Adrenal gland (tissue), 12 donors: ENCODE results near the gene TBC1D2B. TPM values are rescaled to one million over a fixed set of nuclear protein-coding genes. Genes with fewer than 3 reads are reported as not detected.
A peak's percentile ranks its signal among the peaks of the same experiment; 100 is the strongest.

Source experiments
- DNase-seq, 7 donors: peaks; one replicate each; pipeline ENCODE4 v3.0.0-alpha.2; 2019 to 2020
- H3K27ac ChIP-seq, 5 donors: fragments of 200-600 bp; sonication (generic) in 4 of 5; 1 replicate in 3 of 5; 2 replicates in 2 of 5; pipeline versions ENCODE4 v1.5.1 to v1.8.0; 2016 to 2020; ENCODE audit warnings: mild to moderate bottlenecking in 1 of 5
- H3K27me3 ChIP-seq: fragments of 200-600 bp; 2 replicates; pipeline ENCODE4 v1.8.0; 2021
- H3K36me3 ChIP-seq, 2 donors: fragments of 200-600 bp; replicated peaks in 1 of 2; 1 replicate in 1 of 2; 2 replicates in 1 of 2; pipeline versions ENCODE4 v1.5.1 to v1.8.0; 2018 to 2022
- H3K4me1 ChIP-seq, 2 donors: fragments of 200-600 bp; replicated peaks in 1 of 2; 1 replicate in 1 of 2; 2 replicates in 1 of 2; pipeline versions ENCODE4 v1.5.1 to v1.8.0; 2018 to 2021
- H3K4me3 ChIP-seq, 4 donors: fragments of 200-600 bp; sonication (generic) in 3 of 4; one replicate each; pipeline ENCODE4 v1.5.1; 2016 to 2018
- H3K9me3 ChIP-seq, 3 donors: fragments of 200-600 bp; sonication (generic) in 1 of 3; replicated peaks in 1 of 3; 1 replicate in 2 of 3; 2 replicates in 1 of 3; pipeline versions ENCODE4 v1.5.1 to v1.8.0; 2016 to 2021
- CTCF ChIP-seq, 6 experiments: fragments of 450-650 bp in 4 of 6; fragments of 200-600 bp in 2 of 6; sonication (generic) in 1 of 6; IDR thresholded peaks; 1 replicate in 5 of 6; 2 replicates in 1 of 6; pipeline versions ENCODE4 v1.5.1 to v1.8.0; 2016 to 2021; ENCODE audit warnings: antibody characterized with exemption in 6 of 6, mild to moderate bottlenecking in 2 of 6, moderate library complexity in 1 of 6
- POLR2A ChIP-seq, 2 donors: fragments of 450-650 bp; IDR thresholded peaks; one replicate each; pipeline ENCODE4 v1.6.1; 2017; ENCODE audit warnings: antibody characterized with exemption in 2 of 2, mild to moderate bottlenecking in 2 of 2, moderate library complexity in 1 of 2
- WGBS, 4 donors: extraction: QIAGEN DNeasy Blood & Tissue Kit in 2 of 4; methylation state at CpG; one replicate each; pipeline versions ENCODE4 v1.1.5 to v1.1.7; 2013 to 2017; 5-methylcytosine and 5-hydroxymethylcytosine counted together
- intact Hi-C, 2 donors: fragments of 100-400 bp; cut with DNase I; formaldehyde crosslinking; loops; one replicate each; pipeline versions ENCODE4 v1.14.1 to v1.15.0; 2022 to 2023
- polyA plus RNA-seq, 3 donors: library from polyadenylated mRNA; stranded (reverse); fragments of 200-250 nt in 2 of 3; fragments of 350-450 nt in 1 of 3; fragmentation: Illumina TruSeq in 1 of 3; extraction: RNeasy Lipid Tissue Mini Kit (QIAGEN cat#74804) in 1 of 3; gene quantifications; one replicate each; pipeline ENCODE4 v1.2.3, GENCODE V29; 2013 to 2014
- total RNA-seq, 9 donors: library from RNA; depleted of rRNA in 4 of 9; stranded (reverse); fragments of >200 nt in 4 of 9; fragments of 120-200 nt in 1 of 9; fragmentation: NEBNext Ultra II Directional in 1 of 9; extraction: Animal tissue kit (Norgen Biotek cat#: 25700) in 1 of 9; gene quantifications; one replicate each; pipeline versions ENCODE4 v1.1.0 to v1.2.4, GENCODE V29; 2013 to 2023
- donor health status: healthy with polysubstance abuse.
- donor health status: Bipolar disorder and iron deficiency.
- donor health status: DM: yes; HTN: yes; CAD: no.
- donor health status: DM: no; HTN: no; CAD: no.
- donor health status: DM: no; HTN: no; CAD: no.
- donor health status: DM: yes; HTN: yes; CAD: no.

TBC1D2B gene
- total and polyA plus RNA-seq, 12 donors, result 16.3 to 95.0 (median 54.6) TPM

GRCh38 chr15:78058401-78058935, 19.0 kb downstream of the TBC1D2B start:
- H3K27me3 ChIP-seq, result no peaks in the 10 kb centered on the region
- intact Hi-C loops, result no loop called here
- TF ChIP-seq CTCF (IDR thresholded peaks at IDR 0.05) (no peak), POLR2A (IDR thresholded peaks at IDR 0.05) (no peak)
- WGBS, 4 donors, result 92 to 96% (median 95%) methylated on average over 7 to 10 of the region's 10 CpGs
- H3K27ac ChIP-seq, result peak overlapping the region in 4 of 5 donors; percentile 29 to 94 (median 85)
- peaks cover 63 to 92% of the 10 kb centered on the region in 2 donors for H3K4me1 ChIP-seq
- no peak overlapping the region for H3K4me3 ChIP-seq
- DNase-seq, result peak in 1 of 7 donors; percentile 53
- peaks cover 0 to 3% of the 10 kb centered on the region in 2 donors for H3K36me3 ChIP-seq
- no peaks in the 10 kb centered on the region for H3K9me3 ChIP-seq

GRCh38 chr15:78057803-78058202, 19.7 kb downstream of the TBC1D2B start:
- Histone ChIP-seq H3K4me1 (peaks cover 62 to 87% of the 10 kb centered on the region in 2 donors), H3K27me3 (no peaks in the 10 kb centered on the region), H3K36me3 (peaks cover 0 to 10% of the 10 kb centered on the region in 2 donors), H3K9me3 (no peaks in the 10 kb centered on the region), H3K27ac (peak overlapping the region; percentile 72 to 94 (median 85)), H3K4me3 (no peak overlapping the region)
- TF ChIP-seq POLR2A (IDR thresholded peaks at IDR 0.05) (no peak), CTCF (IDR thresholded peaks at IDR 0.05) (no peak)
- DNase-seq, result peak in 1 of 7 donors; percentile 48
- intact Hi-C loops, result no loop called here
- 73 to 90% (median 83%) methylated on average over 5 of the region's 5 CpGs for WGBS, 4 donors

DNA sequence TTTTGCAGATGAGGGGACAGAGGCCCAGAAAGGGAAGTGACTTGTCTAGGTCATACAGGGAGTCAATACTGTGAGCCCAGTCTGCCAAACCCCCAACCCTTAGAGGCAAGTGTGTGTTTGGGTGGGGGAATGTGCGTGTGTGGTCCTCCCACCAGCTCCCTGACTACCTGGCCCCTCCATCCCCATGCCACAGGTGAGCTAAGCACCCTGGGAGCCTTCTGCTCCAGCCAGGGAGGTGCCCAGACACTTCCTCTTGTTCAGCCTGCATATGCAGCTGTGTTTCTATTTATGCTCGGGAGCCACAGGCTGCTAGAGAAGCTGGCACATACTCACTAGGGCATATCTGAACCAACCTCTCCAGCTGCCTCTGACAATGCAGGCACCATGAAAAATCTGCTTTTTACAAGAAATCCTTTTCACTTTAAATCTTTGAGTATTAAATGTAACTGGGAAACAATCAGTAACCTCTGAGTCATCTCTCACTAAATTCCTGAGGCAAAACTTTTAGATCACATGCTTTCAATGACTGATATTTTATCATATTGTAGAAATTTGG, 20.7 kb downstream of the TBC1D2B start:
- Histone ChIP-seq H3K9me3 (no peaks in the 10 kb centered on the region), H3K27ac (peak overlapping the region; percentile 72 to 94 (median 85)), H3K4me1 (peaks cover 66 to 86% of the 10 kb centered on the region in 2 donors), H3K27me3 (no peaks in the 10 kb centered on the region), H3K36me3 (peaks cover 0 to 15% of the 10 kb centered on the region in 2 donors), H3K4me3 (peak overlapping the region in 1 of 4 donors; percentile 12)
- TF ChIP-seq POLR2A (IDR thresholded peaks at IDR 0.05) (no peak), CTCF (IDR thresholded peaks at IDR 0.05) (no peak)
- WGBS, 4 donors, result 0 to 20% (median 13%) methylated on average over 1 to 2 of the region's 2 CpGs
- intact Hi-C loops, result no loop called here
- DNase-seq, result peak in 4 of 7 donors; percentile 32 to 73 (median 43)

DNA sequence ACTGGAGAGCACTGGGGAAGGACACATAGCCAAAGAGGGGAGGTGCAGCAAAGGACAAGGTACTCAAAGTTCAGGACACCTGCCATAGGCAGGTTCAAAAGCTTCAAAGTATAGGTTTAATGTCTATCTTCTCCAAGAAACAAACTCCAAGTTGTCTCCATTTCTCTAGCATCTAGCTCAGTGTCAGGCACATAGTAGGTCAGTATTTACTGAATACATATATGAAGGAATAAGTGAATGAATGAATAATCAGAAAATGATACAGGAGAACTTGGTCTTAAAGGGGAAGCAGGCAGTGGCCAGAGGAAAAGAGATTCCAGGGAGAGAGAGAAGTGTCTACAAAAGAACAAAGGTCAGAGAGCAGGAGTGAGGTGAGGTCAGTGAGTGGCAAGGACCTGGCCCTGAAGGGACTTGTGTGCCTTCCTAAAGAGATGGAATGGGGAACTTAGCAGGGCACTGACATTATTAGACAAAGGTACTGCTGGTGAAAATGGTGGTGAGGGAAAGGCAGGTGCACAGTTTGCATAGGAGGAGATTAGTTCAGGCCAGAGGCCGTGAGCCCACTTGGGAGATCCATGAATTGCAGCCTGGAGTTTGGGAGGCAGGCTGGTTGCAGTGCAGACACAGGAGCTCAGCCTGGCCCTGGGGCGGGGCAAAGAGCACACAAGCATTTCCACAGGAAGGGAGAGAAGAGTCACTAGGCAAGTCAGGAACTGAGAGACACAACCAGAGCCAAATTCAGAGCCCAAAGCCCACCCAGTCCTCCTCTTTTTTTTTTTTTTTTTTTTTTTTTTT, 21.4 kb downstream of the TBC1D2B start:
- peak in 5 of 7 donors; percentile 63 to 77 (median 70) for DNase-seq
- 0 to 15% (median 11%) methylated on average over 2 of the region's 2 CpGs for WGBS, 4 donors

More for the DNA sequence above, 21.4 kb downstream of the TBC1D2B start:
- Histone ChIP-seq H3K27ac (peak overlapping the region; percentile 72 to 94 (median 85)), H3K4me1 (peaks cover 70 to 86% of the 10 kb centered on the region in 2 donors), H3K27me3 (no peaks in the 10 kb centered on the region), H3K9me3 (no peaks in the 10 kb centered on the region), H3K36me3 (peaks cover 0 to 15% of the 10 kb centered on the region in 2 donors), H3K4me3 (peak overlapping the region in 1 of 4 donors; percentile 12)
- intact Hi-C loops, result no loop called here
- TF ChIP-seq CTCF (IDR thresholded peaks at IDR 0.05) (no peak), POLR2A (IDR thresholded peaks at IDR 0.05) (peak in 1 of 2 donors; percentile 45)
